ENCODE results near the gene LTA4H.

The LTA4H gene

GRCh38 chr12:96061864-96062453 lies 26.6 kb upstream of the LTA4H start:
- ChIA-PET POLR2A (no interaction called here), CTCF (interaction anchor here (0.6 to 7.8 kb wide), 31 partner anchors 9 to 462 kb away, joined by 3 to 234 read pairs (median 5); partner anchors contain the start of genes CDK17 and CFAP54)
- DNase-seq (ENCODE audit: low read depth, low spot score), result peak; percentile 50
- TF ChIP-seq CTCF (IDR thresholded peaks at IDR 0.05; ENCODE audit: insufficient read depth, low read length, missing control alignments), result peak; percentile 74
- no peak overlapping the region for H3K4me3 ChIP-seq (ENCODE audit: low read depth, low read length)

- no peak for TF ChIP-seq CTCF (IDR thresholded peaks at IDR 0.05; ENCODE audit: insufficient read depth, low read length, missing control alignments)
- ChIA-PET CTCF (interaction anchor here (0.6 to 7.8 kb wide), 35 partner anchors 8 to 463 kb away, joined by 3 to 234 read pairs (median 4); partner anchors contain the start of genes CDK17 and CFAP54), POLR2A (no interaction called here)
- no peak for DNase-seq (ENCODE audit: low read depth, low spot score)
- H3K4me3 ChIP-seq (ENCODE audit: low read depth, low read length), result no peak overlapping the region
Measured at GRCh38 chr12:96061323-96061722, 25.9 kb upstream of the LTA4H start.

GRCh38 chr12:96060041-96060440 lies 24.7 kb upstream of the LTA4H start:
- CTCF ChIA-PET, result interaction anchor here (1.0 to 7.8 kb wide), 13 partner anchors 9 to 462 kb away, joined by 3 to 234 read pairs (median 8); partner anchors contain the start of genes CDK17 and CFAP54
- TF ChIP-seq CTCF (IDR thresholded peaks at IDR 0.05; ENCODE audit: insufficient read depth, low read length, missing control alignments), result no peak
- POLR2A ChIA-PET, result no interaction called here
- DNase-seq (ENCODE audit: low read depth, low spot score), result no peak
- no peak overlapping the region for H3K4me3 ChIP-seq (ENCODE audit: low read depth, low read length)

- no peak for TF ChIP-seq CTCF (IDR thresholded peaks at IDR 0.05; ENCODE audit: insufficient read depth, low read length, missing control alignments)
- no peak overlapping the region for H3K4me3 ChIP-seq (ENCODE audit: low read depth, low read length)
- POLR2A ChIA-PET, result no interaction called here
- CTCF ChIA-PET, result interaction anchor here (0.7 to 7.8 kb wide), 7 partner anchors 9 to 459 kb away, joined by 3 to 234 read pairs (median 6); no protein-coding TSS in a partner anchor
- no peak for DNase-seq (ENCODE audit: low read depth, low spot score)
Measured at GRCh38 chr12:96057986-96058553, 22.7 kb upstream of the LTA4H start.

GRCh38 chr12:96056646-96057455 lies 21.5 kb upstream of the LTA4H start:
- CTCF ChIA-PET, result interaction anchor here (1.0 to 7.8 kb wide), 6 partner anchors 10 to 461 kb away, joined by 3 to 234 read pairs (median 7); no protein-coding TSS in a partner anchor
- no peak for TF ChIP-seq CTCF (IDR thresholded peaks at IDR 0.05; ENCODE audit: insufficient read depth, low read length, missing control alignments)
- no peak overlapping the region for H3K4me3 ChIP-seq (ENCODE audit: low read depth, low read length)
- POLR2A ChIA-PET, result no interaction called here
- no peak for DNase-seq (ENCODE audit: low read depth, low spot score)

GRCh38 chr12:96054244-96054610 lies 18.8 kb upstream of the LTA4H start:
- no peak for TF ChIP-seq CTCF (IDR thresholded peaks at IDR 0.05; ENCODE audit: insufficient read depth, low read length, missing control alignments)
- ChIA-PET POLR2A (no interaction called here), CTCF (interaction anchor here (1.0 kb wide), 2 partner anchors 158 to 462 kb away, joined by 4 to 5 read pairs; no protein-coding TSS in a partner anchor)
- DNase-seq (ENCODE audit: low read depth, low spot score), result no peak
- H3K4me3 ChIP-seq (ENCODE audit: low read depth, low read length), result no peak overlapping the region
